Skin epidermis (tissue), 12 donors: Measurements from ENCODE around the gene CDKN1B.

Experiments
- H3K27ac ChIP-seq, 21 experiments: fragments of 200-600 bp; sonication (generic) in 11 of 21; one replicate each; pipeline ENCODE4 v1.5.0; 2020; ENCODE audit warnings: mild to moderate bottlenecking in 3 of 21, inconsistent platforms in 2 of 21, moderate library complexity in 2 of 21
- H3K4me3 ChIP-seq, 7 experiments: fragments of 200-600 bp; sonication (generic) in 2 of 7; one replicate each; pipeline ENCODE4 v1.5.0; 2020; ENCODE audit warnings: inconsistent platforms in 2 of 7, mild to moderate bottlenecking in 2 of 7, moderate library complexity in 1 of 7

CDKN1B gene

DNA sequence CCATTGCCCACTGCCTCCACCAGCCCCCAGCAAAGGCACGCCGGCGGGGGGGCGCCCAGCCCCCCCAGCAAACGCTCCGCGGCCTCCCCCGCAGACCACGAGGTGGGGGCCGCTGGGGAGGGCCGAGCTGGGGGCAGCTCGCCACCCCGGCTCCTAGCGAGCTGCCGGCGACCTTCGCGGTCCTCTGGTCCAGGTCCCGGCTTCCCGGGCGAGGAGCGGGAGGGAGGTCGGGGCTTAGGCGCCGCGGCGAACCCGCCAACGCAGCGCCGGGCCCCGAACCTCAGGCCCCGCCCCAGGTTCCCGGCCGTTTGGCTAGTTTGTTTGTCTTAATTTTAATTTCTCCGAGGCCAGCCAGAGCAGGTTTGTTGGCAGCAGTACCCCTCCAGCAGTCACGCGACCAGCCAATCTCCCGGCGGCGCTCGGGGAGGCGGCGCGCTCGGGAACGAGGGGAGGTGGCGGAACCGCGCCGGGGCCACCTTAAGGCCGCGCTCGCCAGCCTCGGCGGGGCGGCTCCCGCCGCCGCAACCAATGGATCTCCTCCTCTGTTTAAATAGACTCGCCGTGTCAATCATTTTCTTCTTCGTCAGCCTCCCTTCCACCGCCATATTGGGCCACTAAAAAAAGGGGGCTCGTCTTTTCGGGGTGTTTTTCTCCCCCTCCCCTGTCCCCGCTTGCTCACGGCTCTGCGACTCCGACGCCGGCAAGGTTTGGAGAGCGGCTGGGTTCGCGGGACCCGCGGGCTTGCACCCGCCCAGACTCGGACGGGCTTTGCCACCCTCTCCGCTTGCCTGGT, at the start of gene CDKN1B:
Gene CDKN1B (plus strand): TSS at position 576 of the 793 bp plus-strand sequence. CDS start 472 bp downstream, outside the sequence.
- H3K4me3 ChIP-seq = peak within 1 kb of the TSS; percentile 70 to 94 (median 81)
- peak within 1 kb of the TSS; percentile 92 to 100 (median 99) for H3K27ac ChIP-seq

DNA sequence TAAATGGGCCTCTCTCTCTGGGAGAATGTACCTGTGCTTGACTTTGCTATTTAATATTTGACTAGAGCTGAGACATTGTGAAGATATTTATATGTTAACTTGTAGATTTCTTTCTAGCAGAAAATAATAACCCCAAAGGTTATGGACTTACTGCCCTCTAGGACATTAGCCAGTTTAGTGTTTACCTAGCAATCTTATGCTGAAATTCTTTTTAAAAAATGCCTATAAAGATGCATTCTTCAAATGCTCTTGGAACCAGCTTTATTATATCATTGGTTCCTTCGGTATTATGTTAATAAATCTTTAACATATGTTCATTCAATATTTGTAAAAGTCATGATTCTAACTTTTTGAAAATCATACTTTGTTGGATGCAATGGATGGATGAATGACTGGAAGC, 49.2 kb upstream of the CDKN1B start:
- no peak overlapping the region for H3K4me3 ChIP-seq

DNA sequence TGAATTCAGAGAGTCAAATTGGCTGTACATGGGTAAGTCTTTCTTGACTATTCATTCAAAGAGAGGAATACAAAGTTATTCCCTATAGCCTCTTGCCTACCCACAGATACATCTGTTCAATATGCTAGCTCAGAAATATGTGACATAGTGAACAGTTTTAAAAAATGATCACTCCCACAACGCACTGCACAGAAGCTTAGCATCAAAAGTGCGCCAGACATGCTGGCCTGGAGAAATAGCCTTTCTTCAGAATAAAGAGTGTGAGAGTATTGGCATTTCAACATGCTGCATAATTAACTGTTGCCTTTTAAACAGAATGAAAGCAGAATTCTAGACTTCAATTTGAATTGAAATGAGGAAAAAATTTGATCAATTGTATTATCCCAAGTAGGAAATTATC, 48.1 kb upstream of the CDKN1B start:
- Histone ChIP-seq H3K27ac (no peak overlapping the region), H3K4me3 (no peak overlapping the region)

More for the DNA sequence above, 49.2 kb upstream of the CDKN1B start:
- no peak overlapping the region for H3K27ac ChIP-seq

GRCh38 chr12:12671850-12672660, 45.1 kb upstream of the CDKN1B start:
- Histone ChIP-seq H3K4me3 (no peak overlapping the region), H3K27ac (no peak overlapping the region)

DNA sequence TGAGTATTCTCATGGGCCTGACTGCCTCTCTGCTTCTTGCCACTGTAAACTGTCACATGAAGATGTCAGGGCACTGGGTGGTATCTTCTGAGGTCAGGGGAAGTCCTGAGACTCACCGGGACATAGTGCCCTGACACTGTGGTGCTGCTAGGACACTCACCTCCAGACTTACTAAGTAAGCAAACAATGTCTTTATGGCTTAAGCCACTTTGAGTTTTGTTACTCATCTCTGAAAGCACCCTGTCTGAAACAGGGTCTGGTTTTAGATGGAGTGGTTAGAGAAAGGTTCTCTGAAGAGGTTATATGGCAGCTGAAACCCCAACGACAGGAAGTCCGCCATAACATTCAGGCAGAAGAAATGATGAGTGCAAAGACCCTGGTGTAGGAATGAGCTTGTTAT, 43.9 kb upstream of the CDKN1B start:
- H3K27ac ChIP-seq = no peak overlapping the region
- H3K4me3 ChIP-seq = no peak overlapping the region

DNA sequence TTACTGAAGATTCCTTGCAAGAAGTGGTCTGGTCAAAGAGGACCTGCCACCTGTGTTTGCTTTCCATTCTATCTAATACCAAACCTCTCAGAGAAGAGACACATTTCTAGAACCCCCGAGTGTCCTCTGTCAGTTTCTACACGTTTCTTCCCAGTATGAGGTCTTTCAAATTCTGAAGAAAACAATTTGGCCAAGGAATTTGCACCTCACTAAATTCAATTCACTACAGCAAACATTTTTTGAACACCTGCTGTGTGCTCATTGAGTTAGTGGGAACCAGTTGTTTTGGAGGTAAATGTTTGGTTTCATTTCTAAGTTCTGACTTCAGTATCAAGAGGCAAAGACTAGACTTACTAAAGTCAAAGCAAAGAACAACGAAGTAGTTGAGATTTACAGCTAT, 40.6 kb upstream of the CDKN1B start:
- Histone ChIP-seq H3K4me3 (no peak overlapping the region), H3K27ac (no peak overlapping the region)

DNA sequence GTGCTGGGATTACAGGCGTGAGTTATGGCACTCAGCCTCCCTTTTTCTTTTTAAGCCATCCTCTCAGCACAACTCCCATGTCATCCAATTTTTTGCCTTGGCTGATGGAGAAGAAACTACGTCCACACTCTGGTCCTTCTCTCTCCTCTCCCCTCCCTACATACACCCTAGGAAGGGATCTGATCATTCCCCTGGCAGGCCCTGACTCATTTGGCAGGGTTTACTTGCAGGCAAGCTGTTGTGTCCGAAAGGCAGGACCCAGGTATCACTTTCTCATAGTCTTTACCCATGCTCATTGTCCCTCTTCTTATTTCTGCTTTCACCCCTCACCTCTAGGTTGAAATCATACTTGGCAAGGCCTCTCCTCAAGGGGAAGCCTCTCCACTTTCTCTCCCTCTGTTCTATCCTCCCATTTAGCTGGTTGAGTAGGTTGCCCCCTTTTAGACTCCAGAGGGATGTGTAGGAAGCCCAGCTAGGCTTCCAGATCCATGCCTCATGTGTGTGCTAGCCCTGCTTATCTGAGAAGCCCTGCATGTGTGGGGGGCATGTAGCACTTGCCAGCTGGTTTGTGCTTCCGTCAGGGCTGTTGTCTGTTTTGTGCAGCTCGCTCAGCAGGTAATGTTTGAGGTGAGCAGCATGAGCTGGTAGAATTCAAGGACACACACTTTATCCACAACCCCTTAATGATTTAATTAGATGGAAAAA, 36.0 kb upstream of the CDKN1B start:
- Histone ChIP-seq H3K27ac (no peak overlapping the region), H3K4me3 (no peak overlapping the region)

- Histone ChIP-seq H3K4me3 (no peak overlapping the region), H3K27ac (no peak overlapping the region)
Measured at GRCh38 chr12:12682284-12682683, 34.9 kb upstream of the CDKN1B start.

GRCh38 chr12:12683136-12683697, 34.0 kb upstream of the CDKN1B start:
- no peak overlapping the region for H3K27ac ChIP-seq
- no peak overlapping the region for H3K4me3 ChIP-seq

GRCh38 chr12:12683725-12684124, 33.4 kb upstream of the CDKN1B start:
- no peak overlapping the region for H3K4me3 ChIP-seq
- H3K27ac ChIP-seq = no peak overlapping the region

DNA sequence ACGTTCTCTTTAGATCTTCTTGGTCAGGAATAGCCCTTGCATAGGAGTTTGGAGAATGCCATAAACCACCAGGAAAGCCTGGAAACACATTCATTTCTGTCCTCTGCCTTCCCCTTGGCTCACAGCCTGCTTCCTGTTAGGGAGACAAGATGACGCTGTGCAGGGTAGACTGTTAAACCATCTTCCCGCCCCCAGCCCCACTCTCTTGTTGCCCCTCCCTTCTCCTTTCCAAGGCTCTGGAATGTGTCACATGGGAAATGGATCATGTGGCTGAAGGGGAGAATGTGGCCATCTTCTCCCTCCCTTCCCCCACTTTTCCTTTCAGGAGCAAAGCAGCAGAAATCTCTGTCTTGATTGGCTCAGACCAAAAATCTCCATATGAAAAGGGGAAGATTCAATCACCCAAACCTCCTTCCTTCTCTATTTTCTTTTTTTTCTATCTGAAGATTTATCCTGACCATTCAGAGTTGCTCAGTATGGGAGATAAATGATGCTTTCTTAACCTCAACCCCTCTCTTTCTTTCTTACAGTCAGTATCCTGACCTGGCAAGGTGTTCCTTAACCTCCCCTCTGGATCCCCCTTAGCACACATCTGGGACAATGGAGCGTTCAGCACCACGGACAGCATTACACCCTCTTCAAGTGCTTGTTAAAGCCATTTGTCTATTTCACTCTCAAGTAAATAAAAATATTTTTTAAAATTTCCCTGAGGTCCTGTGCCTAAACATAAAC, 32.6 kb upstream of the CDKN1B start:
- Histone ChIP-seq H3K4me3 (no peak overlapping the region), H3K27ac (no peak overlapping the region)

DNA sequence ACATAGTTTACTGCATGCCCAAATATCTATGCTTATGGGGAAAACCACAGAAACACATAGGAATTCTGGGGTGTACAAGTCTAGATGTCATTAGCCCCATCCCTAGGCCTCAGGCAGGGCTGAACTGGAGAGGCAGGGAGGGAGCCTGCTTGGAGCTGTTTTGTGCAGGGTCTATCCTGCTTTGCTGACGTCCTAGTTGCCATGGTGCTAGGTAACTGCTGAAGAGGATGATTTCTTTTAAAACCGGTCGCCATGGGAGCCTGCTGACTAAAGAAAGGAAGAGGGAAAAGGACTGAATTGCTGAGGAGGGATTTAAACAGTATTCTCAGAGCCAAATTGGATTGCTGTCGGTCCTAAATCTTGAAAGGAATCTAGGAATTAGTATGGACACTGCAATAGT, 31.9 kb upstream of the CDKN1B start:
- Histone ChIP-seq H3K4me3 (no peak overlapping the region), H3K27ac (no peak overlapping the region)

GRCh38 chr12:12686472-12686871, 30.7 kb upstream of the CDKN1B start:
- H3K4me3 ChIP-seq = no peak overlapping the region
- no peak overlapping the region for H3K27ac ChIP-seq

- Histone ChIP-seq H3K4me3 (no peak overlapping the region), H3K27ac (no peak overlapping the region)
Measured at GRCh38 chr12:12686925-12687324, 30.2 kb upstream of the CDKN1B start.

- H3K4me3 ChIP-seq = no peak overlapping the region
- H3K27ac ChIP-seq = no peak overlapping the region
Measured at GRCh38 chr12:12689647-12690300, 27.4 kb upstream of the CDKN1B start.

GRCh38 chr12:12691549-12691948, 25.6 kb upstream of the CDKN1B start:
- no peak overlapping the region for H3K27ac ChIP-seq

GRCh38 chr12:12693111-12693671, 24.0 kb upstream of the CDKN1B start:
- Histone ChIP-seq H3K4me3 (no peak overlapping the region), H3K27ac (no peak overlapping the region)

More at GRCh38 chr12:12691549-12691948, 25.6 kb upstream of the CDKN1B start:
- no peak overlapping the region for H3K4me3 ChIP-seq

DNA sequence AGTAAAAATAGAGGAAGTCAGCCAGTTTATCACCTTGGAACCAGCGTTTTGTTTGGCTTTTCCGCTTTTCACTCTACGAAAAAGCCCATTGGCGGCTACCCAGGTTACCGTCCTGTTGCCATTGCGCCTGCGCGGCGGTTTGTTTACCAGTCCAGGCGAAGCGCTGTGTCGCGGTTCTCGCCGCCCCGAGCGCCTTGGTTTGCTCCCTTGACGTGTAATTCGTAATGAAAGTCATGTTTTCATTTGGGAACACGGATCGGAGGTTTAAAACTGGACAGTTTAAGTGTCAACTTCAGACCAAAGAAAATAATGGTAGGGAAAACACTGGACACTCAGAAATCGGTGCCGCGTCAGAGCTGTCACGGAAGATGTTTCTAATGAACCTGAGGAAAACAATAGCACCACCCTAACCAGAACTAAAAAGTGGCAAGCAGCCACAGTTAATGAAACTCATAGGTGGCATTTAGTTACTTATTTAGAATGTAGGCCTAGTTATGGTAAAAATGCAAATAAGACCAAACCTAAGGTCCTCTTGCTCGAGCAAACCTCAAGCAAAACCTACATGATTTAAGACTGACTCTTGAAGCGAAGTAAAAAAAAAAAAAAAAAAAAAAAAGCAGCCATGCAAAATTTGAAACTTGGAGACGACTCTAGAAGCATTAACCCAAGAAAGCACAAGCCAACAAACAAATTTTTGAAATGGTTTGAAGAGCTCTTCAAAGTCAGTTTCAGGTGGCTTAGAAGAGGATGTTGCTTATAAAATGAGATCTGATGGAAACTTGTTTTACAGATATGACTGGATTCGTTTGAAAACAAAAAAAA, 20.4 kb upstream of the CDKN1B start:
- peak overlapping the region; percentile 73 to 99 (median 96) for H3K27ac ChIP-seq
- H3K4me3 ChIP-seq = peak overlapping the region; percentile 30 to 53 (median 47)
